Osteocyte (in vitro differentiated cells): ENCODE measurements around the gene DHFR. TPM values are rescaled to one million over a fixed set of nuclear protein-coding genes. Genes with fewer than 3 reads are reported as not detected.
"Not testable (repeated sequence)": the region's sequence is repeated elsewhere in the genome, so short reads cannot be mapped to it uniquely, and the experiment has no call there.

Experiments used
- DNase-seq: peaks from one replicate; pipeline ENCODE4 v3.0.0; 2021; ENCODE audit warnings: mixed read lengths; ENCODE audit not compliant: unreplicated experiment; ENCODE audit errors: extremely low spot score
- H3K27ac Mint-ChIP-seq: one replicate; pipeline ENCODE4 v1.8.0; 2021; ENCODE audit warnings: mild to moderate bottlenecking, mixed read lengths; ENCODE audit not compliant: unreplicated experiment
- H3K27me3 Mint-ChIP-seq: one replicate; pipeline ENCODE4 v1.8.0; 2021; ENCODE audit warnings: mixed read lengths; ENCODE audit not compliant: unreplicated experiment
- H3K36me3 Mint-ChIP-seq: one replicate; pipeline ENCODE4 v1.8.0; 2021; ENCODE audit warnings: mixed read lengths; ENCODE audit not compliant: unreplicated experiment
- H3K4me1 Mint-ChIP-seq: one replicate; pipeline ENCODE4 v1.8.0; 2021; ENCODE audit warnings: mixed read lengths; ENCODE audit not compliant: unreplicated experiment
- H3K4me3 Mint-ChIP-seq: one replicate; pipeline ENCODE4 v1.8.0; 2021; ENCODE audit warnings: mild to moderate bottlenecking, moderate library complexity, mixed read lengths; ENCODE audit not compliant: unreplicated experiment
- H3K9me3 Mint-ChIP-seq: one replicate; pipeline ENCODE4 v1.8.0; 2021; ENCODE audit warnings: mixed read lengths; ENCODE audit not compliant: unreplicated experiment
- CTCF ChIP-seq: fragments of 200-600 bp; sonication (generic); IDR thresholded peaks from 2 replicates; pipeline ENCODE4 v1.5.0; 2021; ENCODE audit warnings: antibody characterized with exemption, mild to moderate bottlenecking, moderate library complexity
- total RNA-seq: library from RNA; stranded (reverse); gene quantifications from 2 replicates; pipeline ENCODE4 v1.2.1, GENCODE V29; 2021

Gene DHFR
- total RNA-seq, 1 donor from 2014 or later: 18.5 TPM

GRCh38 chr5:80588858-80589540 is 65.8 kb downstream of the DHFR start:
- no peak for DNase-seq
- no peaks in the 10 kb centered on the region for H3K36me3 Mint-ChIP-seq
- H3K27ac Mint-ChIP-seq: no peak overlapping the region

DNA sequence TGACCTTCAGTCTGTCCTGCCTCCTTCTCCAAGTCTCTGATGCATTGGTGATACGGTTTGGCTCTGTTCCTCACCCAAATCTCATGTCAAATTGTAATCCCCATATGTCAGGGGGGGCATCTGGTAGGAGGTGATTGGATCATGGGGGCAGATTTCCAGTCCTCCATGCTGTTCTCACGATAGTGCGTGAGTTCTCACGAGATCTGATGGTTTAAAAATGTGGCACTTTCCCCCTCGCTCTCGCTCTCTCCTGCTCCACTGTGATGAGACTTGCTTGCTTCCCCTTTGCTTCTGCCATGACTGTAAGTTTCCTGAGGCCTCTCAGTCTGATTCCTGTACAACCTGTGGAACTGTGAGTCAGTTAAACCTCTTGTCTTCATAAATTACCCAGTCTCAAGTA is 70.0 kb downstream of the DHFR start:
- peaks cover 6% of the 10 kb centered on the region for H3K27me3 Mint-ChIP-seq
- H3K27ac Mint-ChIP-seq: no peak overlapping the region
- no peak overlapping the region for H3K4me3 Mint-ChIP-seq
- DNase-seq: no peak
- H3K9me3 Mint-ChIP-seq: no peaks in the 10 kb centered on the region
- no peaks in the 10 kb centered on the region for H3K4me1 Mint-ChIP-seq
- no peak for TF ChIP-seq CTCF
- no peaks in the 10 kb centered on the region for H3K36me3 Mint-ChIP-seq

More at GRCh38 chr5:80588858-80589540, 65.8 kb downstream of the DHFR start:
- peaks cover 5% of the 10 kb centered on the region for H3K4me1 Mint-ChIP-seq
- H3K27me3 Mint-ChIP-seq: peaks cover 4% of the 10 kb centered on the region
- no peak overlapping the region for H3K4me3 Mint-ChIP-seq
- no peak for TF ChIP-seq CTCF
- no peaks in the 10 kb centered on the region for H3K9me3 Mint-ChIP-seq

DNA sequence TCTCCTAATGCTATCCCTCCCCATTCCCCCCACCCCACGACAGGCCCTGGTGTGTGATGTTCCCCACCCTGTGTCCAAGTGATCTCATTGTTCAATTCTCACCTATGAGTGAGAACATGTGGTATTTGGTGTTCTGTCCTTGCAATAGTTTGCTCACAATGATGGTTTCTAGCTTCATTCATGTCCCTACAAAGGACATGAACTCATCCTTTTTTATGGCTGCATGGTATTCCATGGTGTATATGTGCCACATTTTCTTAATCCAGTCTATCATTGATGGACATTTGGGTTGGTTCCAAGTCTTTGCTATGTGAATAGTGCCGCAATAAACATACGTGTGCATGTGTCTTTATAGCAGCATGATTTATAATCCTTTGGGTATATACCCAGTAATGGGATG is 74.5 kb downstream of the DHFR start:
- not testable (repeated sequence) for H3K36me3 Mint-ChIP-seq, DNase-seq, H3K4me1 Mint-ChIP-seq, H3K27ac Mint-ChIP-seq, H3K4me3 Mint-ChIP-seq, H3K9me3 Mint-ChIP-seq
- H3K27me3 Mint-ChIP-seq: peaks cover 45% of the 10 kb centered on the region

DNA sequence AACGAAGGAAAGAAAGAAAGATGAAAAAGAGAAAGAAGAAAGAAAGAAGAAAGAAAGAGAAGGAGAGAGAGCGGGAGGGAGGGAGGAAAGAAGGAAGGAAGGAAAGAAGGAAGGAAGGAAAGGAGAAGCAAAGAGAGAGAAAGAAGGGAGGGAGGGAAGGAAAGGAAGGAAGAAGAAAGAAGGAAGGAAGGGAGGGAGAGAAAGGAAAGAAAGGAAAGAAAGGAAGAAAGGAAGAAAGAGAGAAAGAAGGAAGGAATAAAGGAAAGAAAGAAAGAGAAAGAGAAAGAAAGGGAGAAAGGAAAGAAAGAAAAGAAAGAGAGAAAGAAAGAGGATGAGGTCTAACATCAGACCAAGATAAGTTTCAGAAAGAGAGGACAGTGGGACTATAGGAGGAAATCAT is 75.7 kb downstream of the DHFR start:
- Mint-ChIP-seq H3K4me1 (no peaks in the 10 kb centered on the region), H3K36me3 (no peaks in the 10 kb centered on the region), H3K4me3 (no peak overlapping the region), H3K27ac (no peak overlapping the region), H3K27me3 (peaks cover 52% of the 10 kb centered on the region), H3K9me3 (no peaks in the 10 kb centered on the region)
- TF ChIP-seq CTCF: no peak
- no peak for DNase-seq

GRCh38 chr5:80577707-80578106 is 77.1 kb downstream of the DHFR start:
- H3K27me3 Mint-ChIP-seq: peaks cover 63% of the 10 kb centered on the region
- no peaks in the 10 kb centered on the region for H3K4me1 Mint-ChIP-seq
- no peak for TF ChIP-seq CTCF
- no peak overlapping the region for H3K4me3 Mint-ChIP-seq
- no peak overlapping the region for H3K27ac Mint-ChIP-seq
- no peaks in the 10 kb centered on the region for H3K36me3 Mint-ChIP-seq
- H3K9me3 Mint-ChIP-seq: no peaks in the 10 kb centered on the region
- DNase-seq: peak; percentile 36

DNA sequence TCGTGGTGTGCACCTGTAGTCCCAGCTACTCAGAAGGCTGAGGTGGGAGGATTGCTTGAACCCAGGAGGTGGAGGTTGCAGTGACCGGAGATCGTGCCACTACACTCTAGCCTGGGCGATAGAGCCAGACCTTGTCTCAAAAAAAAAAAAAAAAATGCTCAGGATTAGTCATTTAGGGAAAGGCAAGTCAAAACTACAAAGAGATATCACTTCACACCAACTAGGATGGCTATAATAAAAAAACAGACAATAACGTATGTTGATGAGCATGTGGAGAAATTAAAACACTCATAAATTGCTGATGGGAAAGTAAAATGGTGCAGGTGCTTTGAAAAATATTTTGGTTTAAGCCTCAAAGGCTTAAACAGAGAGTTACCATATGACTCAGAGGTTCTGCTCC is 78.4 kb downstream of the DHFR start:
- H3K27me3 Mint-ChIP-seq: peaks cover 76% of the 10 kb centered on the region
- peaks cover 3% of the 10 kb centered on the region for H3K36me3 Mint-ChIP-seq
- no peaks in the 10 kb centered on the region for H3K4me1 Mint-ChIP-seq
- no peak for TF ChIP-seq CTCF
- H3K27ac Mint-ChIP-seq: no peak overlapping the region
- no peaks in the 10 kb centered on the region for H3K9me3 Mint-ChIP-seq
- H3K4me3 Mint-ChIP-seq: no peak overlapping the region
- no peak for DNase-seq
